ENCODE results near the gene ABCC4. TPM values are rescaled to one million over a fixed set of nuclear protein-coding genes. Genes with fewer than 3 reads are reported as not detected.

The ABCC4 gene
- total and polyA plus RNA-seq, 2 of the 13 experiments (the other 11 are each of a cell fraction or from before 2014, with no cell fraction given): 4.2 to 11.3 TPM

DNA sequence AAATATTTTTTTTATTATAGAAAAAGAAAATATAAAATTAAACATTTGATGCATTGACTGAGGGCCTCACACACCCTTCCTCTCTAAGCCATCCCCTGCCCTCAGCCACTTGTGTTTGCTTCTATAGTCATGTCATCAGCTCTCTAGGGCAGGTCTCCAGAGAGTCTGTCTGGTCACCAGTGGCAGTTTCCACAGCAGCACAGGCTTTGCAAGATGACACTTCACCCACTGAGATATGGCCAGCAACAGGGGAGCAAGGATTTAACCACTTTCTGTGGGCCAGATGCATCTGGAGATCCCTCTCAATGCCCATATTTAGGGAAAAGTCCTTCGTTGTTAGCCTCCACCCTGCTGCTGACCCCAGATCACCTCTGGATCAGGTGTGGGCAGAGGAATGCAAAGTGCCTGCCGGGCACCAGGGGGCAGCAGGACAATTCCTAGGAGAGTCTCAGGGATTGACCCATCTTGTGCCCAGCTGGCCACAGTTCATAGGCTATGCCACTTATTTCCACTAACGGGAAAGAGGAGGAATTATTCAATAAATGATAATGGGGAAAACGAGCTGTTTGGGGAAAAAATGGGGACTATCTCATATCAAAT is 4.8 kb downstream of the ABCC4 start (continued):
- TF ChIP-seq, protein P1, sequence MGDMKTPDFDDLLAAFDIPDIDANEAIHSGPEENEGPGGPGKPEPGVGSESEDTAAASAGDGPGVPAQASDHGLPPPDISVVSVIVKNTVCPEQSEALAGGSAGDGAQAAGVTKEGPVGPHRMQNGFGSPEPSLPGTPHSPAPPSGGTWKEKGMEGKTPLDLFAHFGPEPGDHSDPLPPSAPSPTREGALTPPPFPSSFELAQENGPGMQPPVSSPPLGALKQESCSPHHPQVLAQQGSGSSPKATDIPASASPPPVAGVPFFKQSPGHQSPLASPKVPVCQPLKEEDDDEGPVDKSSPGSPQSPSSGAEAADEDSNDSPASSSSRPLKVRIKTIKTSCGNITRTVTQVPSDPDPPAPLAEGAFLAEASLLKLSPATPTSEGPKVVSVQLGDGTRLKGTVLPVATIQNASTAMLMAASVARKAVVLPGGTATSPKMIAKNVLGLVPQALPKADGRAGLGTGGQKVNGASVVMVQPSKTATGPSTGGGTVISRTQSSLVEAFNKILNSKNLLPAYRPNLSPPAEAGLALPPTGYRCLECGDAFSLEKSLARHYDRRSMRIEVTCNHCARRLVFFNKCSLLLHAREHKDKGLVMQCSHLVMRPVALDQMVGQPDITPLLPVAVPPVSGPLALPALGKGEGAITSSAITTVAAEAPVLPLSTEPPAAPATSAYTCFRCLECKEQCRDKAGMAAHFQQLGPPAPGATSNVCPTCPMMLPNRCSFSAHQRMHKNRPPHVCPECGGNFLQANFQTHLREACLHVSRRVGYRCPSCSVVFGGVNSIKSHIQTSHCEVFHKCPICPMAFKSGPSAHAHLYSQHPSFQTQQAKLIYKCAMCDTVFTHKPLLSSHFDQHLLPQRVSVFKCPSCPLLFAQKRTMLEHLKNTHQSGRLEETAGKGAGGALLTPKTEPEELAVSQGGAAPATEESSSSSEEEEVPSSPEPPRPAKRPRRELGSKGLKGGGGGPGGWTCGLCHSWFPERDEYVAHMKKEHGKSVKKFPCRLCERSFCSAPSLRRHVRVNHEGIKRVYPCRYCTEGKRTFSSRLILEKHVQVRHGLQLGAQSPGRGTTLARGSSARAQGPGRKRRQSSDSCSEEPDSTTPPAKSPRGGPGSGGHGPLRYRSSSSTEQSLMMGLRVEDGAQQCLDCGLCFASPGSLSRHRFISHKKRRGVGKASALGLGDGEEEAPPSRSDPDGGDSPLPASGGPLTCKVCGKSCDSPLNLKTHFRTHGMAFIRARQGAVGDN (CRISPR knock-in tag; IDR thresholded peaks at IDR 0.05): no peak
- TF ChIP-seq ZNF883 (CRISPR knock-in tag; IDR thresholded peaks at IDR 0.05; ENCODE audit: not compliant biosample characterization): peak; percentile 55
- TF ChIP-seq, protein P2, sequence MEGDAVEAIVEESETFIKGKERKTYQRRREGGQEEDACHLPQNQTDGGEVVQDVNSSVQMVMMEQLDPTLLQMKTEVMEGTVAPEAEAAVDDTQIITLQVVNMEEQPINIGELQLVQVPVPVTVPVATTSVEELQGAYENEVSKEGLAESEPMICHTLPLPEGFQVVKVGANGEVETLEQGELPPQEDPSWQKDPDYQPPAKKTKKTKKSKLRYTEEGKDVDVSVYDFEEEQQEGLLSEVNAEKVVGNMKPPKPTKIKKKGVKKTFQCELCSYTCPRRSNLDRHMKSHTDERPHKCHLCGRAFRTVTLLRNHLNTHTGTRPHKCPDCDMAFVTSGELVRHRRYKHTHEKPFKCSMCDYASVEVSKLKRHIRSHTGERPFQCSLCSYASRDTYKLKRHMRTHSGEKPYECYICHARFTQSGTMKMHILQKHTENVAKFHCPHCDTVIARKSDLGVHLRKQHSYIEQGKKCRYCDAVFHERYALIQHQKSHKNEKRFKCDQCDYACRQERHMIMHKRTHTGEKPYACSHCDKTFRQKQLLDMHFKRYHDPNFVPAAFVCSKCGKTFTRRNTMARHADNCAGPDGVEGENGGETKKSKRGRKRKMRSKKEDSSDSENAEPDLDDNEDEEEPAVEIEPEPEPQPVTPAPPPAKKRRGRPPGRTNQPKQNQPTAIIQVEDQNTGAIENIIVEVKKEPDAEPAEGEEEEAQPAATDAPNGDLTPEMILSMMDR (CRISPR knock-in tag; IDR thresholded peaks at IDR 0.05): peak; percentile 84
- TF ChIP-seq PITX1 (CRISPR knock-in tag; IDR thresholded peaks at IDR 0.05): peak; percentile 23; the same call in 1 of the 2 replicates
- 0 out of 4 replicates have a peak, but pooled peaks of 1 of the 2 experiments have one; percentile 38 for TF ChIP-seq HMGXB4 (CRISPR knock-in tag; IDR thresholded peaks at IDR 0.05; ENCODE audit: borderline replicate concordance in 1 of 2, low read depth in 1 of 2)
- TF ChIP-seq, protein P3, sequence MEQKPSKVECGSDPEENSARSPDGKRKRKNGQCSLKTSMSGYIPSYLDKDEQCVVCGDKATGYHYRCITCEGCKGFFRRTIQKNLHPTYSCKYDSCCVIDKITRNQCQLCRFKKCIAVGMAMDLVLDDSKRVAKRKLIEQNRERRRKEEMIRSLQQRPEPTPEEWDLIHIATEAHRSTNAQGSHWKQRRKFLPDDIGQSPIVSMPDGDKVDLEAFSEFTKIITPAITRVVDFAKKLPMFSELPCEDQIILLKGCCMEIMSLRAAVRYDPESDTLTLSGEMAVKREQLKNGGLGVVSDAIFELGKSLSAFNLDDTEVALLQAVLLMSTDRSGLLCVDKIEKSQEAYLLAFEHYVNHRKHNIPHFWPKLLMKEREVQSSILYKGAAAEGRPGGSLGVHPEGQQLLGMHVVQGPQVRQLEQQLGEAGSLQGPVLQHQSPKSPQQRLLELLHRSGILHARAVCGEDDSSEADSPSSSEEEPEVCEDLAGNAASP (CRISPR knock-in tag; IDR thresholded peaks at IDR 0.05; ENCODE audit: borderline replicate concordance): peak; percentile 98
- TF ChIP-seq NFRKB (IDR thresholded peaks at IDR 0.05): no peak
- no peak for TF ChIP-seq FOXP1 (IDR thresholded peaks at IDR 0.05)
- TF ChIP-seq FOXP1 (CRISPR knock-in tag; IDR thresholded peaks at IDR 0.05): no peak
- TF ChIP-seq RAD21 (CRISPR knock-in tag; IDR thresholded peaks at IDR 0.05): peak; percentile 72; the same call in 1 of the 2 replicates
- peak; percentile 53; the same call in 1 of the 2 replicates for TF ChIP-seq BCL6 (CRISPR knock-in tag; IDR thresholded peaks at IDR 0.05)
- TF ChIP-seq, protein P4, sequence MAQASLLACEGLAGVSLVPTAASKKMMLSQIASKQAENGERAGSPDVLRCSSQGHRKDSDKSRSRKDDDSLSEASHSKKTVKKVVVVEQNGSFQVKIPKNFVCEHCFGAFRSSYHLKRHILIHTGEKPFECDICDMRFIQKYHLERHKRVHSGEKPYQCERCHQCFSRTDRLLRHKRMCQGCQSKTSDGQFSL (CRISPR knock-in tag; IDR thresholded peaks at IDR 0.05): no peak
- TF ChIP-seq NR2F1 (CRISPR knock-in tag; IDR thresholded peaks at IDR 0.05): peak; percentile 34; a peak in 2 of 4 replicates
- peak; percentile 92 for TF ChIP-seq RXRB (CRISPR knock-in tag; IDR thresholded peaks at IDR 0.05; ENCODE audit: borderline replicate concordance)
- TF ChIP-seq NR2F6 (IDR thresholded peaks at IDR 0.05): no peak; the same call in 1 of the 2 replicates
- peak; percentile 52 for TF ChIP-seq NR2F6 (CRISPR knock-in tag; IDR thresholded peaks at IDR 0.05)
- peak; percentile 82 for TF ChIP-seq STAG1 (CRISPR knock-in tag; IDR thresholded peaks at IDR 0.05)
- peak; percentile 78; the same call in 1 of the 2 replicates for TF ChIP-seq TFAP4 (IDR thresholded peaks at IDR 0.05; ENCODE audit: borderline replicate concordance, low read depth)
- TF ChIP-seq ZNF607 (CRISPR knock-in tag; IDR thresholded peaks at IDR 0.05; ENCODE audit: borderline replicate concordance): no peak
- no peak for TF ChIP-seq ZNF670 (CRISPR knock-in tag; IDR thresholded peaks at IDR 0.05; ENCODE audit: borderline replicate concordance)

Measured in HepG2 (cell line).